ENCODE results near the gene ITPKC.

ITPKC gene

DNA sequence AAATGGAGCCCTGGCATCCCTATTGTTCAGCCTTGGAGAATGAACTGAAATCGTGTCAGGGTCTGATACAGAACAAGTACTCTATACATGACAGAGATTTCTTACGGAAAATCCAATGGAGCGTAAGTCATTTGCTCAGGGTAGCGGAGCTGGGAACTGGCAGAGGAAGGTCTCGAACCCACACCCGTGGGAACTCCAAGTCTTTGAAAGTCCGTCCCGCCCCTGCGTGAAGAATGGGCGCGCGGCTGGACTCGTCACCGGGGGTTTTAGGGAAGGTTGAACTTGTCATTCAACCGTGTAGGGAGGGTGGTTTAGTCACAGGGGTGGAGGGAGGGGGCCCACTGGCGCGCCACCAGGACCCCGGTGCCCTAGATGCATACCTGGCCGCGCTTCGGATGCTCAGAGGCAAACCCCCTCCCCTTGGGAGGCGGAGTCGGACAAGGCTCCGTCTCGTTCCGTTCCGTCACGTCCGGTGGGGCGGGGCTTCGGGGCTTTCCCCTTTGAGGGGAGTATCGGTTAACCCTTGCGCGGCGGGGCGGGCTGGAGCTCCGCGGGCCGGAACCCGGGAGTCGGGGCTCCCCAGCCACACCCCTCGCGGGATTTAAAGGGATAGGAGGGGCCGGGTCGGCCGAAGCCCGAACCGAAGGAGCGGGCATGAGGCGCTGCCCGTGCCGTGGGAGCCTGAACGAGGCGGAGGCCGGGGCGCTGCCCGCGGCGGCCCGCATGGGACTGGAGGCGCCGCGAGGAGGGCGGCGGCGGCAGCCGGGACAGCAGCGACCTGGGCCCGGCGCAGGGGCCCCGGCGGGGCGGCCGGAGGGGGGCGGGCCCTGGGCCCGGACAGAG, at the start of gene ITPKC, which contains the start of gene COQ8B:
TSS of gene ITPKC (plus strand) at position 631 of the 843 bp plus-strand sequence. CDS start at position 655, 24 bp downstream.
TSS of gene COQ8B (minus strand) at position 405 of the 843 bp plus-strand sequence. CDS start 2,254 bp downstream, outside the sequence.
- peak; percentile 100 for DNase-seq

DNA sequence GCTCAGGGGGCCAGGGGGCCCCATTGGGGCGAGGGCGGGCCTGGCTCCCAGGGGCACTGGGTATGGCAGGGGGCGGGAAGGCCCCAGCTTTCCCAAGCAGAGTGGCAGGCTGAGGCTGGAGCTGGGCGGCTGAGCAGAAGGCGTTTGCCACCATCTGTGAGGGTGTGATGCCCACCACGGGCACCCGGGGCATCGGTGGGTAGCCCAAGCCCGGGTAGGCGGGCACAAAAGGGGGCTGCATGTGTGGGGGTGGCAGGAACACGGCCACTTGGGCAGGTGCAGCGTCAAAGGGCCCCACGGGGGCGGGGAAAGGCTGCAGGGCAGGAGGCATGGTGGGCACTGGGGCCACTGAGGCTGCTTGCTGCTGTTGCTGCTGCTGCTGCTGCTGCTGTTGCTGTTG, 49.3 kb upstream of the ITPKC start:
- no peak for DNase-seq

DNA sequence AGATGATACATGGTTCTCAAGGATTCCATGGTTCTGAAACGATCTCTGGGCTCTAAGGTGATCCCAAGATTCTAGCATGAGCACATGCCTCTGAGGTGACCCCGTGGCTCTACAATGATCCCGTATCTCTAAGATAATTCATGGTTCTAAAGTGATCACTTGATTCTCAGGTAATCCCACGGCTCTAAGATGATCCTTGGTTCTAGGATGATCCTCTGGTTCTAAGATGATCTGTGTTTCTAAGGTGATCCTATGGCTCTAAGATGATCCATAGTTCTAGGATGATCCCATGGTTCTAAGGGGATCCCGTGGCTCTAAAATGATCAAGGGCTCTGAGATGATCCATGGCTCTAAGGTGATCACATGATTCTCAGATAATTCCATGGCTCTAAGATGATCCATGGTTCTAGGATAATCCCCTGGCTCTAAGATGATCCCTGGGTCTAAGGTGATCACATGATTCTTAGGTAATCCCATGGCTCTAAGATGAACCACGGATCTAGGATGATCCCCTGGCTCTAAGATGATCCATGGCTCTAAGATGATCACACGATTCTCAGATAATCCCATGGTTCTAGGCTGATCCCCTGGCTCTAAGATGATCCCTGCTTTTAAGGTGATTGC, 47.8 kb upstream of the ITPKC start:
- DNase-seq = no peak

DNA sequence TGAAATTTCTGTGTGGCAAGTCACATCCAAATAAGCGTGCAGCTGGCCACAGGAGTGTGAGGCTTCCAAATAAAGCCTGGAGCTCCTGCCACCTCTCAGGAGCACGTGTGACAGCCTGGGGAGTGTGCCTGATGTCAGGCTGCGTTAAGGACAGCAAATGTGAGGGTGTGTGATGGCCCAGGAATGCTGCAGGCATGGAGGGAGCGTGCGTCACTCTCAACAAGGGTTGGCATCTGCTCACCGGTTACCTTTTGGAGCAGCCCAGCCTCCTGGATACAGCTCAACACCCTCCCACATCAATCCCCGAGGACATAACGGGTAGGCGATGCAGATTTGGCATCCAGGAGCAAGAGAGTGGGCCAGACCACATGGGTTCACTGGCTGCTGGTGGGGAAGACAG, 45.5 kb upstream of the ITPKC start:
- no peak for DNase-seq

DNA sequence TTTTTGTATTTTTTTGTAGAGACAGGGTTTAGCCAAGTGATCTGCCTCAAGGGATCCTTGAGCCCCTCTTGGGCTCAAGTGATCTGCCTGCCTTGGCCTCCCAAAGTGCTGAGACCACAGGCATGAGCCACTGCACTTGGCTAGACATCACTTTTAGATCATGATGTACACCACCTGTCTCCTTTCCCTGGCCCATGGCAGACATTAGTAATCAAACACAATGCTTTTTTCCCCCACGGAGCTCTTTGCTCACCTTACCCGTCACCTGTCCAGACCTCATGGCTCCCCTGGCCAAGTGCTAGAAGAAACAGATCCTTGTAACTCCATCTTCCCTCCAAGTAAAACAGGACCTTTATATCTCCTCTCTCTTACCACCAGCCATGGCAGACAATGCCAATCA, 44.9 kb upstream of the ITPKC start:
- DNase-seq = no peak

DNA sequence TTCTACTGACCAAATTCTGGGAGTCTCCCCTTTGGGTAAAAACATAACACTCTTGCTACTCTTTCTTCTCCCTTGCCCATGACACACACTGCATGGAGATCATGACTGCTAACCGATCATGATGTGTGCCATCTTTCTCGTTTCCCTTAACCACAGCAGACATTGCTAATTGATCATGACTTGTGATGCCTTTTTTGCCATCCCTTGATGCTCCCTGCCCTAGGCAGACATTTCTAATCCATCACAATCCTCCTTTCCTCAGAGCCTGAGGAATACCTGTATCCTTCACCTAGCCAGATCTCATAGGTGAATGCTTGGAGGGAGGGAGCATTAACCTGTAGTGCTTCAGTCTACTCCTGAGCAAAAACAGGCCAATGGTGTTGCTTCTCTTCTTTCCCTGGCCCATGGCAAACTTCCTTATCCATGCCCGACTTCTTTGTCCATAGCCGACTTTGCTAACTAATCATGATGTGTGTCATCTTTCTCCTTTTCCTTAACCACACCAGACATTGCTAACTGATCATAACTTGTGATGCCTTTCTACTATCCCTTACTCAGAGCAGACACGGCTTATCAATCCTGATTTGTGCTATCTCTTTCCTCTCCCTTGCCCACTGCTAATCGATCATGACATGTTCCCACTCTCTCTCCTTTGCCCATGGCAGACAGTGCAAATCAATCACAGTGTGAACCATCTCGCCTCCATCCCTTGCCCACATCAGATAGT, 44.2 kb upstream of the ITPKC start:
- DNase-seq = no peak

DNA sequence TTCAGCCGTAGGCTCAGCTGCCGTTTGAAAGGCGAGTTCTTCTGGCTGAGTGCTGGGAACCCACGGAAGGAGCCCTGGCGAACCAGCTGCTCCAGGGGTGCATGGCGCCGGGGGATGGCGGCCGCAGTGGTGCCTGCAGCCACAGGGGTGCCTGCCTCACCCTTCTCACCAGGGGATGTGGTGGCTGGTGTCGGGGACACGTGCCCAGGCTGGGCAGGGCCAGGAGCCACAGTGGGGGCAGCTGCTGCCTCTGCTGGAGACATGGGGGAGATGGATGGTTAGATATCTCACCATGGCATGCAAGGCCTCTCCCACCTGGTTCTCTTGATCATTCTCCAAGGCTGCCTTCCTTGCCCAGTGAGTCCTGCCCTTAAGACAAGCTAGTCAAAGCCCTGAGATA, 43.5 kb upstream of the ITPKC start:
- DNase-seq = no peak

DNA sequence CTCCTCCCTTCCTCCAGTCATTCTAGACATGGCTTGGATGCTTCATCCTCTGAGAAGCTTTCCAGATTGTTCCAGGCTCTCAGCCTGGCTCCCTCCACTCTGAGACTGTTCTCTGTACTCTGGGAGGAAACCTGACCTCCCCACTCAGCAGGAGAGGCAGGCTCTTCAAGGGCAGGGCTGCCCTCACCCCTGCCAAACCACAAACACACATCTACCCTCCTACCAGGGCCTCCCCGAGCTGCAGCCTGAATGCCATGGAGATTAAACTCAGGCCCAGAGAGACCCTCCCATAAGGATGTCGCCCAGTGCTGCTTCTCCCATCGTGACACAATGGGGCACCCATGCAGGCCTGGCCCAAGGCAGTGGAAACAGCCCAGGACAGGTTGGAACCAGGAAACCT, 42.6 kb upstream of the ITPKC start:
- DNase-seq = no peak

DNA sequence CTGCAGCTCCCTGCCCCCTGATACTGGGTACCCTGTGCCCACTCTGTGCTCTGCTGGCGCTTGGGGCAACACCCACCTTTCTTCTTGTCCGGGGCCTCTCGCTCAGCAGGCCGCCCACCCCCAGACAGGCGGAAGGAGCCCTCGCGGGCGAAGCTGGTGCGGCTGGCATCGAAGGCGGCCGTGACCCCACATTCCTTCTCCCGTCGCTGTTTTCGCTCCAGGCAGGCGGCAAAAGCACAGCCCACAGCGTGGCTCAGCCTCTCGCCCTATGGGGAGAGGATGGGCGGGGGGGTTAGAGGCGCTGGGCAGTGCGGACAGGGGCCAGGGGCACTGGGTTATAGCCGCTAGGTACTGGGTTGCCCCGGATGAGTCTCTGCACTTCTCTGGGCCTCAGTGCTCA, 39.8 kb upstream of the ITPKC start:
- DNase-seq = no peak

DNA sequence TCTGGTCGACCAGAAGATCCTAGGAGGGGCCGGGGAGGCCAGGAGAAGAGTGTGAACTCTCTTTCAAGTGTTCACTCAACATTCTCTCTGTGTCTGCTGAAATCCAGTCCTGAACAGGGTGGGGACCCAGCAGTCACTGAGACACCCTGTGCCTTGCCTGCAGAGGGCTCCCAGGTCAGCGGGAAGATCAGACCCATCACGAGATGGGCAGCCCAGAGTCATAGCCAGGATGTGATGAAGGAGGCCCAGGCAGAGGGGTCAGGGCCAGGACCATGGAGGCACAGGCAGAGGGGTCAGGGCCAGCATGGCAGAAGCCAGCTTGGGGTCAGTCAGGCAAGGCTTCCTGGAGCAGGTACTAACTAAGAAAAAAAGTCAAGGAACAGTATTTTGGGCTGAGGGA, 35.9 kb upstream of the ITPKC start:
- no peak for DNase-seq

DNA sequence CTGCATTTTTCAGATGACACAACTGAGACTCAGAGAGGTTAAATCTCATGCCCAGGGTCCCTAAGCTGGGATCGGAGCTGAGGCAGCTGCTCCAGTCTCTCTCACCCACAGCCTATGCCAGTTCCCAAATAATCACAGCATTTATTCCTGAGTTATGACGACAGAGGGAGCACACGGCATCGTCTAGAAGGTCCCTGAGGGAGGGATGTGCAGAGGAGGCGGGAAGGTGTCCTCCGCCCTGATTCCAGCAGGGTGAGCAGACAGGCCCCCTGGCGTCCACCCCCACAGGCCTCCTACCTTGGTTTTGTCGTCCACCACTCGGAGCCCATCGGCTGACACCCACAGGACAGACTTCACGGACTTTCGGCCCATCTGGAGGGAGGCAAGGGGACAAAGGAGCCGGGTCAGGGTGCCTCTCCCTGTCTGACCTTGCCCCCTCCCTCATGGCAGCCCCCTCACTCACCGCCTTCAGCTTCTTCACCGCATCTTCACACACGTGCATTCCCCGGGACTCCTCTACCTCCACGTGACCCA, 34.4 kb upstream of the ITPKC start:
- DNase-seq = no peak

DNA sequence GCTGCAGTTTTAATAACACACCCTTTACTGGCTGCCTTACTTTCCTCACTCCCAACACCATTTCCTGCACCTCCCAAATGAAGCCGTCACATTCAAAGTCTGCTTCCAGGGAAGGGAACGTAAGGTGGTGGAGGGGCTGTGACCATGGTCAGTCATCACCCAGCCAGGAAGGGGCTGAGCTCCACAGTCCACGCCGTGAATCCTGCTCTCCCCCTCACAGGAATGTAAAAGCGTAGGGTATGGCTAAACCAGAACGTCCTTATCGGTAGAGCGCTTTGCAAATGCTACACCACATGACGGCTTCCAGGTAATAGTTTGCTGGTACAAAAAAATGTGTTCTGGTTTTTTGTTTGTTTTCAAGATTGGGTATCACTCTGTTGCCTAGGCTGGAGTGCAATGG, 33.5 kb upstream of the ITPKC start:
- DNase-seq = no peak

DNA sequence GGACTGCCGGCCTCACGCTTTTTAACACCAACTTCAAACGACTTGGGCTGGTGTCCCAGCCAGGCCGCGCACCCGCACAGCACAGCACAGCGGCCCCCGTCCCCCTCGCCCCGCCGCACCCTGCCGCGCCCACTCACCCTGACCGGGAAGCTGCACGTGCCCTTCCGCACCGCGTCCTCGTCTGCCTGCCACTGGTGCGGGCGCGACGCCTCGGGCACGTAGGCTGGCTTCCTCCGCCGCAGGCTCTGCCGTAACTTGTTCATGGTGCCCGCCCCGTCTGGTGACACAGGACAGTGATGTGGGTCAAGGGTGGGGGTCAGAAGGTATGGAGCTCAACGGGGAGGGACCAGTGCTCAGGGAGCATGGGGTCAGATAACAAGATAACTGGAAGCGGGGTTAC, 32.6 kb upstream of the ITPKC start:
- DNase-seq = no peak

DNA sequence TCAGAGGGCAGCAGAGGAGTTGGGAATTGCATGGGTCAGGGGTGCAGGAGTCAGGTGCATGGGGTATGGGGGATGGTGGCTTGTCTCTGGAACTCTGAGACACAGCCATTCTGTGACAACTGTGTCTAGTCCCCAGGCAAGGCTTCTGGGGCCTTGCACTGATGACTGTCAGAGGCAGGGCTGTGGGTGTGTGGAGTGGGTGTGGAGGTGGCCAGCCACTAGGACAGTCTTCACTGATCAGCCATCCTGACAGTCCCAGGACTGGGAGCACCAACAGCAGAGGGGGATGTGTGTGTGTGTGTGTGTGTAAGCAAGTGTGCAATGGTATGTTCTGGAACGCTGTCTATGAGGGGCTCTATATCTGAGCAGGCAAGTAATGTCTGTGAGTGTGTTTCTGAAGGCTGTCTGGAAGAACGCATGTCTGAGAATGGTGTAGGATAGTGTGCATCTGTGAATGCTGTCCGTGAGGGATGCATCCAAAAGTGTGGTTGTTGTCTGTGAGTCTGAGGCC, 31.8 kb upstream of the ITPKC start:
- DNase-seq = no peak

DNA sequence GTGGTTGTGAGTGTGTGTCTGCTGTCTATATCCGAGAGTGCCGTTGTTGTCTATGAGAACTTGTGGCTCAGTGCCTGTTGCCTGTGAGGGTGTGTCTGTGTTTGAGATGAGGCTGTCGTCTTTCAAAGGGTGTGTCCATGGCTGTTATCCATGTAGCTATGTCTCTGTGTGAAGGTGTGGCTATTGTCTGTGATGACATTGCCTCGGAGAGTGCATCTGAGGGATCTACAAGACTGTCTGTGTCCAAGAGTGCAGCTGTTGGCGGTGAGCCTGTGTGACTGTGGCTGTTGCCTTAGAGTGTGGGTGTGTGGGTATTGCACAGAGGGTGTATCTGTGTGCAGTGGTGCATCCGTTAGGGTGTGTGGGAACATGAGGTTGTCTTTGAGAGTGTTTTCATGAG, 31.3 kb upstream of the ITPKC start:
- no peak for DNase-seq

DNA sequence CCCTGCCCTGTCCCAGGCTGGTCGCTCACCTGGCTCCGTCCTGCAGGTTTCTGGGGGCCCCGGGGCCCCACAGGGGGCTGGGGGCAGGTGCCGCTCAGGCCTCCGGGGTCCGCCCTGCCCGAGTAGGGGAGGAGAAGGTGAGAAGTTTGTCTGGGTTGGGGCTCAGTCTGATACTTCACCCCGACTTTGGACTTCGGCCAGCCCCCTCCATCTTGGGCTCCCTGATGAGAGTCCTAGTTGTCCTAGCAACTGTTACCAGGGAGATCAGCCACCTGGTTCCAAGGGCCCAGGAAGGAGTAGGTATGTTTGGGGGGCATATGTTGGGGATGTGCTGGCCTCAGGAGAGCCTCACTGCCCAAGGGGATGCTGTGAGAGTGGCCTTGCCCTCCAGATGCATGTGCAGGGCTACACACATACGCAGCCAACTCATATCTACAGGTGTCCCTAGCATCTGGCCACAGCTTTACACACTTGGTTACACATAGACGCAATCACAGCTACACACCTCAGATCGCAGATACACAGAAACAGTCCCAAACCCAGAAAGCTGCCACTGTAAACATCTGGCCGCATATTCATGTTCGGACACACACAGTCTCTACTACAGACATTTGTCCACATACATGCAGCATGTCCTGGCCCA, 29.9 kb upstream of the ITPKC start:
- no peak for DNase-seq

DNA sequence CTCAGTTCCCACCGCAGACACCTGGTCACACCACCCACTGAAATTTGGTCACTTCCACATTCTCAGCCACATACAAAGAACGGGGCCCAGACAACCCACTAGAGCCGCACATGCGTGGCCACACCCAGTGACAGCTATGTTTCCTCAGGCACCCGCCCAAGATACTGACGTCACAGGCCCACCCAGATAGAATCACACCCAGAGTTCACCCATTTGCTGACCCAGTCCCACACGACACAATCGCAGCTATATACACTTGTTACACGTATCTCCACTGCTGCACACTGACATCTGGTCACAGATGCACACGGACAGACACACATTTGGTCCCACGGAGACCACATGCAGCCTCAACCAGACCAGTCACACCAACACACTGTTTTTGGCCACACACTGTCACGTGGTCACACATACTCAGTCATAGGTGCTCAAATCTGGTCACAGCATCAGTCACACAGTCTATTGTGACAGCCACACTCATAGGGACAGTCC, 29.3 kb upstream of the ITPKC start:
- no peak for DNase-seq

DNA sequence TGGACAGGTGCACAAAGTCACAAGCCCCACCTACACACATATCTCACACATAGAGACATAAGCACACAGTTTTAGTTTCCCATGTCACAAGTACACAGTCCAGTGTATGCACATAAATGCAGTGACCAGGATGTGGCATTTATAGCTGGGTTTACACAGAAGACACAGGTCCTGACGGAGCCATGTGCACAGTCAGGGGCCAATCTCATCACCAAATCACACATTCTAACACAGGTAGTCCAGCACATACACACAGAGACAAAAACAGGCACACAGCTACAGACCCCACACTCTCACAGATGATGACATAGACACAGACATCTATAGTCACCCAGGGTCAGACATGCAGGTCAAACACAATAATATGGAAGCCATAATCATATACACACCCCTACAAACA, 28.6 kb upstream of the ITPKC start:
- DNase-seq = no peak

DNA sequence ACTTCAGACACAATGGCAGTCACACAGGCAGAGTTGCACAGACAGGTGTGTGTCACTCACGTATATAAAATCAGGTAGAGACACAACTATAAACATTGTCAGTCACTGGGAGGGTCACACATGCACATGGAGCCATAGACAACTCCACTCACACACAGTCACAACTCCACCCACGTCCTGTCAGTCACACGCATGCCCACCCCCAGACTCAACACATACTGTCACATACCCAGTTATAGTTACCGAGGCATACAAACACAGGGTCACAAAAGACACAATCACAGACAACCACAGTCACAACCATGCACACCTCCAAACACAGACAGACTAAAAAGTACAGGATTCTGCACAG, 27.9 kb upstream of the ITPKC start:
- no peak for DNase-seq

DNA sequence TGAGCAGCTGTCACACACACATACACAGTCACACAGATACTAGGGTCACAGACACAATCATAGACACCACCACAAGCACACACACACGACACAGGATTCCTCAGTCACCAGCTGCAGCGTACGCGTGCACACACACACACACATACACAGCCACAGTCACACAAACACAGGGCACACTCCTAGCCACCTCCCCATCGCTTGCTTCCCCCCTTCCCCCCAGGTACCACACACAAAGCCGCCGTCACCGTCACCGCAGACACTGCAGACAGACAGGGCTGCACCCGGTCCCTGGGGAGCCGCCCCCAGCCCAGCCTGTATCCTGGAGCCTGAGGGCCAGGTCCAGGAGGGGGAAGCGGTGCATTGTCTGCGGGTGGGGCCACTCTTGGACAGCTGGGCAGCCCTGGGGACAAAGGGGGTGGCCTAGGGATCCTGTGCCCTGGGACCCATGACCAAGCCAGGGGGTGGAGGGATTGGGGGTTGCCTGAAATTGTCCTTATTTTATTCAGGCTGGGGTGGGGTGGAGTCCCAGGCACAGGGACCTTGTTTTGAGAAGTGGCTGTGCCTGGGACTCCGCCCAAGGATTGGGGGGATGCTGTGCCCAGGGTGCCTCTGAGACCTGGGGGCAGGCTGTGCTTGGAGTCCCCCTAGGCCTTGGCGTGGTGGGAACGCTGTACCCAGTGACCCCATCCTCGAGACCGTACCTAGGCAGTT, 27.4 kb upstream of the ITPKC start:
- DNase-seq = no peak

DNA sequence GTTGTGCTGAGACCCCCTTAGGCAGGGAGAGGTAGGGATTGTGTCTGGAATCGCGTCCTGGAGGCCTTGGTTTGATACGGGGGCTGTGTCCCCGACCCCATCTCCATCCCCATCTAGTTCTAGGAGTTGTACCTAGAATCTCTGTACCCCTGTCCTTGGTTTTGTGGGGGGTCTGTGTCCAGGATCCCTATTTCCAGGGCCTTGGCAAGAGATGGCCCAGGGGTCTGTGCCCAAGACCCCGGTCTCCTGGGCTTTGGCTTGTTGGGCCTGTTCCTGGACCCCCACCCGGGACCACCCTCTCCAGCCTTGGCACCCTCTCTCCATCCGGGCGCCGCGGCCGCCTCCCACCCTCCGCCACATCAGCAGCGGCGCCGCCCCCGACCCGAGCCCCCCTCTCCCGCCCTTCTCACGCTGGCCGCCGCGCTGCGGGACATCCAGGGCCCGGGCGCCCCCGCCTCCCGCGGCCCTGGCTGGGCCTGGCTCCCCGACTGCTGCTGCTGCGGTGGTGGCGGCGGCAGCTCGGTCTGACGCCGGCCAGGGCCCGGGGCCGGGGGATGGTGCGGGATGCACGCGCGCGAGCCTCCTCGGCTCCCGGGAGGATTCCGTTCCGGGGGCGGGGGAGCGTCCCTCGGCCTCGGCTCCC, 26.7 kb upstream of the ITPKC start, which contains the start of gene NUMBL:
TSS of gene NUMBL (minus strand) at position 602 of the 643 bp plus-strand sequence. CDS start at position 434, 168 bp downstream.
- DNase-seq = no peak

Measured in activated CD4-positive, CD25-positive, alpha-beta regulatory T cell treated with anti-CD3 and anti-CD28 coated beads, Interleukin-2, amount 50 U/mL, for 72 hours (primary cell).